Hepatocyte (in vitro differentiated cells): ENCODE measurements around the gene XIRP1. TPM values are rescaled to one million over a fixed set of nuclear protein-coding genes. Genes with fewer than 3 reads are reported as not detected.

Experiments used
- DNase-seq: peaks from one replicate; pipeline ENCODE4 v3.0.0-alpha.2; 2016; ENCODE audit warnings: low spot score
- H2AFZ ChIP-seq: fragments of 200-600 bp; sonication (generic); 2 replicates; pipeline ENCODE4 v1.6.0; 2016; ENCODE audit warnings: antibody characterized with exemption, mild to moderate bottlenecking
- H3K27ac ChIP-seq: fragments of 200-600 bp; sonication (generic); 2 replicates; pipeline ENCODE4 v1.5.1; 2016; ENCODE audit warnings: mild to moderate bottlenecking
- H3K27me3 ChIP-seq: fragments of 200-600 bp; sonication (generic); 2 replicates; pipeline ENCODE4 v1.6.1; 2016
- H3K36me3 ChIP-seq: fragments of 200-600 bp; sonication (generic); replicated peaks from 2 replicates; pipeline ENCODE4 v1.5.1; 2016; ENCODE audit warnings: low read depth; ENCODE audit not compliant: insufficient read depth
- H3K4me1 ChIP-seq: fragments of 200-600 bp; sonication (generic); 2 replicates; pipeline ENCODE4 v1.5.1; 2016; ENCODE audit warnings: mild to moderate bottlenecking, moderate library complexity; ENCODE audit not compliant: insufficient read depth
- H3K4me2 ChIP-seq: fragments of 200-600 bp; sonication (generic); 2 replicates; pipeline ENCODE4 v1.6.0; 2016
- H3K4me3 ChIP-seq: fragments of 200-600 bp; sonication (generic); 2 replicates; pipeline ENCODE4 v1.5.1; 2016; ENCODE audit warnings: mild to moderate bottlenecking
- H3K79me2 ChIP-seq: fragments of 200-600 bp; sonication (generic); 2 replicates; pipeline ENCODE4 v1.6.0; 2017; ENCODE audit warnings: mild to moderate bottlenecking
- H3K9me2 ChIP-seq: fragments of 200-600 bp; sonication (generic); replicated peaks from 2 replicates; pipeline ENCODE4 v1.6.0; 2017; ENCODE audit warnings: mild to moderate bottlenecking; ENCODE audit not compliant: insufficient read depth
- H3K9me3 ChIP-seq: fragments of 200-600 bp; sonication (generic); 2 replicates; pipeline ENCODE4 v1.5.1; 2016; ENCODE audit warnings: low read depth, mild to moderate bottlenecking
- H4K20me1 ChIP-seq: fragments of 200-600 bp; sonication (generic); 2 replicates; pipeline ENCODE4 v1.6.0; 2016; ENCODE audit warnings: mild to moderate bottlenecking; ENCODE audit not compliant: insufficient read depth, poor library complexity, severe bottlenecking
- CTCF ChIP-seq: fragments of 200-600 bp; sonication (generic); IDR thresholded peaks from 2 replicates; pipeline ENCODE4 v1.5.1; 2016; ENCODE audit warnings: antibody characterized with exemption, mild to moderate bottlenecking; ENCODE audit not compliant: poor library complexity
- EZH2 ChIP-seq: fragments of 200-600 bp; sonication (generic); IDR thresholded peaks from 2 replicates; pipeline ENCODE4 v1.6.1; 2016; ENCODE audit warnings: antibody characterized with exemption, mild to moderate bottlenecking, borderline replicate concordance
- EZH2phosphoT487 ChIP-seq: fragments of 200-600 bp; sonication (generic); IDR thresholded peaks from one replicate; pipeline ENCODE4 v1.6.1; 2018; ENCODE audit warnings: antibody characterized with exemption, mild to moderate bottlenecking, low read depth, moderate library complexity; ENCODE audit not compliant: unreplicated experiment, severe bottlenecking
- WGBS: methylation state at CpG from one replicate; pipeline ENCODE4 v1.1.6; 2016; ENCODE audit warnings: low lambda C conversion rate; ENCODE audit errors: missing lambda C conversion rate; 5-methylcytosine and 5-hydroxymethylcytosine counted together
- polyA plus RNA-seq: library from polyadenylated mRNA; unstranded; fragments of >200 nt; fragmentation: Nextera tagmentation; extraction: Ambion mirVana; gene quantifications from 2 replicates; pipeline ENCODE4 v1.2.1, GENCODE V29; 2016
- total RNA-seq: library from RNA; depleted of rRNA; stranded (reverse); fragments of >200 nt; gene quantifications from 2 replicates; pipeline ENCODE4 v1.2.3, GENCODE V29; 2014

Gene XIRP1
- total and polyA plus RNA-seq, 2 experiments from 2014 or later: 0.10 to 1.4 TPM

- H3K27ac ChIP-seq: no peak overlapping the region
- H3K36me3 ChIP-seq: no peaks in the 10 kb centered on the region
- H3K4me2 ChIP-seq: no peak overlapping the region
- H3K79me2 ChIP-seq: no peaks in the 10 kb centered on the region
- no peaks in the 10 kb centered on the region for H3K9me3 ChIP-seq
- H3K9me2 ChIP-seq: no peaks in the 10 kb centered on the region
- WGBS: 65% methylated on average over 3 of the region's 3 CpGs
- no peak overlapping the region for H2AFZ ChIP-seq
- no peaks in the 10 kb centered on the region for H4K20me1 ChIP-seq
- H3K4me1 ChIP-seq: no peaks in the 10 kb centered on the region
- H3K27me3 ChIP-seq: no peaks in the 10 kb centered on the region
- TF ChIP-seq EZH2phosphoT487 (no peak), CTCF (no peak), EZH2 (no peak)
- no peak overlapping the region for H3K4me3 ChIP-seq
- no peak for DNase-seq
Observed at GRCh38 chr3:39202094-39202493, 9.7 kb upstream of the XIRP1 start.

- Histone ChIP-seq H3K9me2 (no peaks in the 10 kb centered on the region), H3K4me2 (no peak overlapping the region), H3K36me3 (no peaks in the 10 kb centered on the region), H3K9me3 (no peaks in the 10 kb centered on the region), H2AFZ (no peak overlapping the region), H3K27ac (no peak overlapping the region), H3K4me3 (no peak overlapping the region), H4K20me1 (no peaks in the 10 kb centered on the region), H3K79me2 (no peaks in the 10 kb centered on the region), H3K4me1 (no peaks in the 10 kb centered on the region), H3K27me3 (no peaks in the 10 kb centered on the region)
- TF ChIP-seq EZH2phosphoT487 (no peak), CTCF (no peak), EZH2 (no peak)
- DNase-seq: no peak
- WGBS: 45% methylated on average over 6 of the region's 6 CpGs
Observed at GRCh38 chr3:39196671-39197356, 4.4 kb upstream of the XIRP1 start.

GRCh38 chr3:39196034-39196433 lies 3.6 kb upstream of the XIRP1 start:
- Histone ChIP-seq H3K79me2 (no peaks in the 10 kb centered on the region), H4K20me1 (no peaks in the 10 kb centered on the region), H3K4me3 (no peak overlapping the region), H3K9me3 (no peaks in the 10 kb centered on the region), H2AFZ (no peak overlapping the region), H3K4me1 (no peaks in the 10 kb centered on the region), H3K4me2 (no peak overlapping the region), H3K36me3 (no peaks in the 10 kb centered on the region), H3K9me2 (no peaks in the 10 kb centered on the region), H3K27me3 (no peaks in the 10 kb centered on the region), H3K27ac (no peak overlapping the region)
- TF ChIP-seq EZH2phosphoT487 (no peak), EZH2 (no peak), CTCF (no peak)
- 92% methylated on average over 3 of the region's 3 CpGs for WGBS
- no peak for DNase-seq

DNA sequence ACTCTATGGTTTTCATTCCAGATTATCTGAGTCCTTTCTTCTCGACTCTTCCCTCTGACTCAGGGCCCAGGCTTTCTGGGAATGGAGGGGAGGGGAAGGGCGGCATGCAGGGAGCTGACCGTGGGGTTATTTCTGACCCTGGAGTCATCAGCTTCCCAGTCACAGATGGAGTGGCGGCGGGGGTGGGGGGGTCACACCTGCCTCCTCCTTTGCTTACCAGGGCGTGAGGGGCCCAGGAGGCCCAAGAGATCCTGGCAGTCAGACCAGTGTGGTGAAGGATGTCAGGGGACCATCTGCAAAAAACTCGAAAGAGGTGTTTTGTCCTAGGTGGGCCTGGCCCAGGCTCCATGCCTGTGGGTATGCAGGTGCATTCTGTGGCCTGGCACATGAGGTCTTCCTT lies 996 bp upstream of the XIRP1 start:
- no peaks in the 10 kb centered on the region for H3K9me3 ChIP-seq
- H3K9me2 ChIP-seq: no peaks in the 10 kb centered on the region
- no peak overlapping the region for H3K4me2 ChIP-seq
- no peaks in the 10 kb centered on the region for H3K36me3 ChIP-seq
- no peak overlapping the region for H3K4me3 ChIP-seq
- no peaks in the 10 kb centered on the region for H3K4me1 ChIP-seq
- 80% methylated on average over 7 of the region's 7 CpGs for WGBS
- no peak for TF ChIP-seq EZH2phosphoT487
- no peak for TF ChIP-seq EZH2
- TF ChIP-seq CTCF: no peak
- no peaks in the 10 kb centered on the region for H3K79me2 ChIP-seq
- no peaks in the 10 kb centered on the region for H4K20me1 ChIP-seq
- no peaks in the 10 kb centered on the region for H3K27me3 ChIP-seq
- H3K27ac ChIP-seq: no peak overlapping the region
- no peak overlapping the region for H2AFZ ChIP-seq
- DNase-seq: no peak
